Fibroblast of pulmonary artery (primary cell): Measurements from ENCODE around the gene ASCL5.

Experiments used
- DNase-seq: peaks from one replicate; pipeline ENCODE4 v3.0.0-alpha.2; 2010; ENCODE audit warnings: low read depth
- H3K4me3 ChIP-seq: replicated peaks from 2 replicates; pipeline ENCODE4 v1.5.1; 2011; ENCODE audit warnings: low read depth, mild to moderate bottlenecking, control low read depth, low read length, moderate library complexity
- CTCF ChIP-seq: IDR thresholded peaks from 2 replicates; pipeline ENCODE4 v1.5.1; 2011; ENCODE audit warnings: mild to moderate bottlenecking, control low read depth, low read length, inconsistent platforms; ENCODE audit errors: missing control alignments

The ASCL5 gene

GRCh38 chr1:201068976-201069375 lies 58.0 kb downstream of the ASCL5 start:
- no peak overlapping the region for H3K4me3 ChIP-seq
- DNase-seq: no peak
- TF ChIP-seq CTCF: no peak

GRCh38 chr1:201066986-201067385 lies 60.0 kb downstream of the ASCL5 start:
- no peak for TF ChIP-seq CTCF
- H3K4me3 ChIP-seq: no peak overlapping the region
- no peak for DNase-seq

GRCh38 chr1:201065686-201066085 lies 61.3 kb downstream of the ASCL5 start:
- DNase-seq: no peak
- no peak overlapping the region for H3K4me3 ChIP-seq
- no peak for TF ChIP-seq CTCF

GRCh38 chr1:201064806-201065205 lies 62.2 kb downstream of the ASCL5 start:
- no peak for DNase-seq
- no peak overlapping the region for H3K4me3 ChIP-seq
- no peak for TF ChIP-seq CTCF
